KMS-11 (cell line): Measurements from ENCODE around the gene NCAM2.

Experiments
- H2AFZ ChIP-seq: fragments of 200-600 bp; sonication (generic); 2 replicates; pipeline ENCODE4 v1.6.1; 2016; ENCODE audit warnings: antibody characterized with exemption, mixed run types, low read depth
- H3K27ac ChIP-seq: fragments of 200-600 bp; sonication (generic); 2 replicates; pipeline ENCODE4 v1.6.1; 2016; ENCODE audit warnings: mild to moderate bottlenecking, mixed run types
- H3K27me3 ChIP-seq: fragments of 200-600 bp; sonication (generic); 2 replicates; pipeline ENCODE4 v1.6.1; 2017; ENCODE audit warnings: mild to moderate bottlenecking, low read depth, mixed run types, moderate library complexity; ENCODE audit not compliant: insufficient read depth
- H3K36me3 ChIP-seq: fragments of 200-600 bp; sonication (generic); 2 replicates; pipeline ENCODE4 v1.6.1; 2017; ENCODE audit warnings: mild to moderate bottlenecking, mixed run types; ENCODE audit not compliant: insufficient read depth
- H3K4me1 ChIP-seq: fragments of 200-600 bp; sonication (generic); 2 replicates; pipeline ENCODE4 v1.6.1; 2016; ENCODE audit warnings: mild to moderate bottlenecking, low read depth, mixed run types; ENCODE audit not compliant: poor library complexity, severe bottlenecking
- H3K4me2 ChIP-seq: fragments of 200-600 bp; sonication (generic); 2 replicates; pipeline ENCODE4 v1.7.0; 2016; ENCODE audit warnings: mild to moderate bottlenecking, mixed run types
- H3K4me3 ChIP-seq: fragments of 200-600 bp; sonication (generic); IDR thresholded peaks from 2 replicates; pipeline ENCODE4 v1.6.1; 2017; ENCODE audit warnings: low read depth, low read length, mixed read lengths; ENCODE audit not compliant: insufficient read depth
- H3K79me2 ChIP-seq: fragments of 200-600 bp; sonication (generic); 2 replicates; pipeline ENCODE4 v1.6.1; 2016; ENCODE audit warnings: low read depth, mixed run types; ENCODE audit not compliant: insufficient read depth
- H3K9ac ChIP-seq: fragments of 200-600 bp; sonication (generic); 2 replicates; pipeline ENCODE4 v1.6.1; 2016; ENCODE audit warnings: mild to moderate bottlenecking, mixed run types
- H4K20me1 ChIP-seq: fragments of 200-600 bp; sonication (generic); 2 replicates; pipeline ENCODE4 v1.6.1; 2016; ENCODE audit warnings: mild to moderate bottlenecking, mixed run types; ENCODE audit not compliant: insufficient read depth
- TF ChIP-seq, protein P1 (sequence below): fragments of 200-600 bp; sonication (generic); conservative IDR thresholded peaks from 2 replicates; pipeline ENCODE4 v1.6.1; 2017; ENCODE audit warnings: low read depth, mild to moderate bottlenecking, antibody characterized with exemption, low read length, moderate library complexity, mixed read lengths

NCAM2 gene

DNA sequence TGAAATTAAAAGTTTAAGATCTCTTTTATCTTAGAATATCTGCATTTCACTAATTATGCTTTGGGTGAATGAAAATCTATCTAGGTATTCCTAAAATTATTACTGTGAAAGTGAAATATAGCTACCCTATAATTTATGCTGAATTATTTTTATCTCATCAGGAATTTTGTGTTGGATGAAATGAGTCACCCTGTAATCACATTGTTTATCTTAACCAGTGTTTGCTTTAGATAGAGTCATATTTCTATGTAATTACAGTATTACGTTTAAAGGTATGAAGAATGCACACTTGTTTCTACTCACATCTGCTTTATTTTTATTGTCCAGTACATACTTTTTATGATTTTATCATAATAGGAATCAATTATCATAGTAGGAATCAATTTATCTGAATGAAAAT lies 249.2 kb downstream of the NCAM2 start:
- Histone ChIP-seq H3K27me3 (no peaks in the 10 kb centered on the region), H3K4me1 (no peaks in the 10 kb centered on the region)

GRCh38 chr21:21262048-21262447 lies 263.8 kb downstream of the NCAM2 start:
- no peaks in the 10 kb centered on the region for H3K4me1 ChIP-seq
- H3K9ac ChIP-seq: no peak overlapping the region
- no peaks in the 10 kb centered on the region for H3K27me3 ChIP-seq
- no peak overlapping the region for H2AFZ ChIP-seq
- H3K79me2 ChIP-seq: no peaks in the 10 kb centered on the region
- H3K4me3 ChIP-seq: no peak overlapping the region
- TF ChIP-seq, protein P1, sequence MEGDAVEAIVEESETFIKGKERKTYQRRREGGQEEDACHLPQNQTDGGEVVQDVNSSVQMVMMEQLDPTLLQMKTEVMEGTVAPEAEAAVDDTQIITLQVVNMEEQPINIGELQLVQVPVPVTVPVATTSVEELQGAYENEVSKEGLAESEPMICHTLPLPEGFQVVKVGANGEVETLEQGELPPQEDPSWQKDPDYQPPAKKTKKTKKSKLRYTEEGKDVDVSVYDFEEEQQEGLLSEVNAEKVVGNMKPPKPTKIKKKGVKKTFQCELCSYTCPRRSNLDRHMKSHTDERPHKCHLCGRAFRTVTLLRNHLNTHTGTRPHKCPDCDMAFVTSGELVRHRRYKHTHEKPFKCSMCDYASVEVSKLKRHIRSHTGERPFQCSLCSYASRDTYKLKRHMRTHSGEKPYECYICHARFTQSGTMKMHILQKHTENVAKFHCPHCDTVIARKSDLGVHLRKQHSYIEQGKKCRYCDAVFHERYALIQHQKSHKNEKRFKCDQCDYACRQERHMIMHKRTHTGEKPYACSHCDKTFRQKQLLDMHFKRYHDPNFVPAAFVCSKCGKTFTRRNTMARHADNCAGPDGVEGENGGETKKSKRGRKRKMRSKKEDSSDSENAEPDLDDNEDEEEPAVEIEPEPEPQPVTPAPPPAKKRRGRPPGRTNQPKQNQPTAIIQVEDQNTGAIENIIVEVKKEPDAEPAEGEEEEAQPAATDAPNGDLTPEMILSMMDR: no peak
- no peaks in the 10 kb centered on the region for H4K20me1 ChIP-seq
- no peaks in the 10 kb centered on the region for H3K36me3 ChIP-seq
- H3K27ac ChIP-seq: no peak overlapping the region
- H3K4me2 ChIP-seq: no peak overlapping the region

More for the DNA sequence above, 249.2 kb downstream of the NCAM2 start:
- no peaks in the 10 kb centered on the region for H4K20me1 ChIP-seq
- no peak overlapping the region for H3K27ac ChIP-seq
- no peak overlapping the region for H2AFZ ChIP-seq
- no peak overlapping the region for H3K9ac ChIP-seq
- H3K79me2 ChIP-seq: no peaks in the 10 kb centered on the region
- H3K4me2 ChIP-seq: no peak overlapping the region
- no peak overlapping the region for H3K4me3 ChIP-seq
- TF ChIP-seq, protein P1: no peak
- H3K36me3 ChIP-seq: no peaks in the 10 kb centered on the region

GRCh38 chr21:21268061-21268471 lies 269.9 kb downstream of the NCAM2 start:
- Histone ChIP-seq H2AFZ (no peak overlapping the region), H3K27ac (no peak overlapping the region)
- TF ChIP-seq, protein P1: no peak

GRCh38 chr21:21268885-21269284 lies 270.7 kb downstream of the NCAM2 start:
- TF ChIP-seq, protein P1: no peak
- H3K27ac ChIP-seq: no peak overlapping the region

More at GRCh38 chr21:21268061-21268471, 269.9 kb downstream of the NCAM2 start:
- no peaks in the 10 kb centered on the region for H4K20me1 ChIP-seq
- no peak overlapping the region for H3K9ac ChIP-seq
- no peaks in the 10 kb centered on the region for H3K79me2 ChIP-seq
- no peaks in the 10 kb centered on the region for H3K27me3 ChIP-seq
- no peak overlapping the region for H3K4me2 ChIP-seq
- no peak overlapping the region for H3K4me3 ChIP-seq
- no peaks in the 10 kb centered on the region for H3K4me1 ChIP-seq
- no peaks in the 10 kb centered on the region for H3K36me3 ChIP-seq

More at GRCh38 chr21:21268885-21269284, 270.7 kb downstream of the NCAM2 start:
- H3K9ac ChIP-seq: no peak overlapping the region
- no peaks in the 10 kb centered on the region for H3K36me3 ChIP-seq
- H4K20me1 ChIP-seq: no peaks in the 10 kb centered on the region
- no peak overlapping the region for H2AFZ ChIP-seq
- H3K4me3 ChIP-seq: no peak overlapping the region
- no peaks in the 10 kb centered on the region for H3K79me2 ChIP-seq
- H3K27me3 ChIP-seq: no peaks in the 10 kb centered on the region
- H3K4me1 ChIP-seq: no peaks in the 10 kb centered on the region
- no peak overlapping the region for H3K4me2 ChIP-seq
